K562 (cell line): Measurements from ENCODE around the gene METAP1.

ENCODE experiments used
- BCL6 ChIP-seq: fragments of 250-450 bp; sonication (Bioruptor Pico); IDR thresholded peaks from 2 replicates; pipeline ENCODE4 v1.4.0; 2020
- BMI1 ChIP-seq: fragments of 150-350 bp; IDR thresholded peaks from 2 replicates; pipeline ENCODE4 v1.6.1; 2014; ENCODE audit warnings: low read length
- CEBPB ChIP-seq: fragments of 450-650 bp; IDR thresholded peaks from 2 replicates; pipeline ENCODE4 v1.6.1; 2016; ENCODE audit warnings: missing genetic modification characterization, missing compliant biosample characterization
- CTCF ChIP-seq, 3 experiments: IDR thresholded peaks in 2 of 3; conservative IDR thresholded peaks in 1 of 3; 2 replicates each; pipeline ENCODE4 v1.5.1; 2011 to 2012; ENCODE audit warnings: low read length in 3 of 3, mild to moderate bottlenecking in 3 of 3, control low read depth in 2 of 3, improper control_type of control experiment in 1 of 3, inconsistent platforms in 1 of 3, low read depth in 1 of 3, mixed read lengths in 1 of 3, moderate library complexity in 1 of 3; ENCODE audit not compliant: insufficient read depth in 2 of 3
- EHMT2 ChIP-seq: fragments of 450-650 bp; IDR thresholded peaks from 2 replicates; pipeline ENCODE4 v1.6.1; 2018; ENCODE audit warnings: antibody characterized with exemption
- GATAD2B ChIP-seq: fragments of 450-650 bp; IDR thresholded peaks from 2 replicates; pipeline ENCODE4 v1.6.1; 2017; ENCODE audit warnings: mild to moderate bottlenecking, borderline replicate concordance
- SIN3B ChIP-seq: fragments of 450-650 bp; IDR thresholded peaks from 2 replicates; pipeline ENCODE4 v1.6.1; 2017; ENCODE audit warnings: low read depth, mild to moderate bottlenecking, moderate library complexity
- ZBTB9 ChIP-seq: fragments of 450-650 bp; formaldehyde crosslinking; IDR thresholded peaks from 2 replicates; pipeline ENCODE4 v1.4.0; 2020; ENCODE audit warnings: mild to moderate bottlenecking, moderate library complexity
- ZFP36 ChIP-seq: fragments of 150-350 bp; IDR thresholded peaks from 2 replicates; pipeline ENCODE4 v1.6.1; 2018; ENCODE audit warnings: low read length, low read depth; ENCODE audit not compliant: partially characterized antibody
- ZFPM2 ChIP-seq: fragments of 250-450 bp; sonication (Bioruptor Pico); IDR thresholded peaks from 2 replicates; pipeline ENCODE4 v1.5.1; 2022; ENCODE audit warnings: mild to moderate bottlenecking
- TF ChIP-seq, protein P1 (sequence below): sonication (generic); formaldehyde crosslinking; IDR thresholded peaks from 2 replicates; pipeline ENCODE4 v1.8.1; 2023; ENCODE audit warnings: mild to moderate bottlenecking, missing genetic modification reagents, moderate library complexity
- TF ChIP-seq, protein P2 (sequence below): fragments of 450-650 bp; IDR thresholded peaks from 2 replicates; pipeline ENCODE4 v1.6.1; 2016; ENCODE audit warnings: low read depth, mild to moderate bottlenecking, moderate library complexity
- TF ChIP-seq, protein P3 (sequence below): fragments of 450-650 bp; formaldehyde crosslinking; IDR thresholded peaks from 2 replicates; pipeline ENCODE4 v1.4.0; 2020; ENCODE audit warnings: mild to moderate bottlenecking
- TF ChIP-seq, protein P4 (sequence below): sonication (generic); formaldehyde crosslinking; IDR thresholded peaks from 2 replicates; pipeline ENCODE4 v1.4.0; 2020; ENCODE audit warnings: mild to moderate bottlenecking, missing genetic modification reagents

- TF ChIP-seq, protein P1, sequence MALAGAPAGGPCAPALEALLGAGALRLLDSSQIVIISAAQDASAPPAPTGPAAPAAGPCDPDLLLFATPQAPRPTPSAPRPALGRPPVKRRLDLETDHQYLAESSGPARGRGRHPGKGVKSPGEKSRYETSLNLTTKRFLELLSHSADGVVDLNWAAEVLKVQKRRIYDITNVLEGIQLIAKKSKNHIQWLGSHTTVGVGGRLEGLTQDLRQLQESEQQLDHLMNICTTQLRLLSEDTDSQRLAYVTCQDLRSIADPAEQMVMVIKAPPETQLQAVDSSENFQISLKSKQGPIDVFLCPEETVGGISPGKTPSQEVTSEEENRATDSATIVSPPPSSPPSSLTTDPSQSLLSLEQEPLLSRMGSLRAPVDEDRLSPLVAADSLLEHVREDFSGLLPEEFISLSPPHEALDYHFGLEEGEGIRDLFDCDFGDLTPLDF (CRISPR knock-in tag) = no peak
- TF ChIP-seq CTCF (IDR thresholded peaks at IDR 0.05 in 2 of 3, conservative IDR thresholded peaks at IDR 0.05 in 1 of 3; ENCODE audit: insufficient read depth in 2 of 3, low read depth in 1 of 3, low read length in 3 of 3) (no peak), SIN3B (no peak), ZBTB9 (CRISPR knock-in tag) (no peak), CEBPB (tag) (no peak), BMI1 (no peak), EHMT2 (no peak), ZFP36 (no peak), BCL6 (CRISPR knock-in tag) (no peak), ZFPM2 (no peak), GATAD2B (no peak)
- TF ChIP-seq, protein P2, sequence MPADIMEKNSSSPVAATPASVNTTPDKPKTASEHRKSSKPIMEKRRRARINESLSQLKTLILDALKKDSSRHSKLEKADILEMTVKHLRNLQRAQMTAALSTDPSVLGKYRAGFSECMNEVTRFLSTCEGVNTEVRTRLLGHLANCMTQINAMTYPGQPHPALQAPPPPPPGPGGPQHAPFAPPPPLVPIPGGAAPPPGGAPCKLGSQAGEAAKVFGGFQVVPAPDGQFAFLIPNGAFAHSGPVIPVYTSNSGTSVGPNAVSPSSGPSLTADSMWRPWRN = no peak
- TF ChIP-seq, protein P3, sequence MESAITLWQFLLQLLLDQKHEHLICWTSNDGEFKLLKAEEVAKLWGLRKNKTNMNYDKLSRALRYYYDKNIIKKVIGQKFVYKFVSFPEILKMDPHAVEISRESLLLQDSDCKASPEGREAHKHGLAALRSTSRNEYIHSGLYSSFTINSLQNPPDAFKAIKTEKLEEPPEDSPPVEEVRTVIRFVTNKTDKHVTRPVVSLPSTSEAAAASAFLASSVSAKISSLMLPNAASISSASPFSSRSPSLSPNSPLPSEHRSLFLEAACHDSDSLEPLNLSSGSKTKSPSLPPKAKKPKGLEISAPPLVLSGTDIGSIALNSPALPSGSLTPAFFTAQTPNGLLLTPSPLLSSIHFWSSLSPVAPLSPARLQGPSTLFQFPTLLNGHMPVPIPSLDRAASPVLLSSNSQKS (CRISPR knock-in tag) = no peak
- TF ChIP-seq, protein P4, sequence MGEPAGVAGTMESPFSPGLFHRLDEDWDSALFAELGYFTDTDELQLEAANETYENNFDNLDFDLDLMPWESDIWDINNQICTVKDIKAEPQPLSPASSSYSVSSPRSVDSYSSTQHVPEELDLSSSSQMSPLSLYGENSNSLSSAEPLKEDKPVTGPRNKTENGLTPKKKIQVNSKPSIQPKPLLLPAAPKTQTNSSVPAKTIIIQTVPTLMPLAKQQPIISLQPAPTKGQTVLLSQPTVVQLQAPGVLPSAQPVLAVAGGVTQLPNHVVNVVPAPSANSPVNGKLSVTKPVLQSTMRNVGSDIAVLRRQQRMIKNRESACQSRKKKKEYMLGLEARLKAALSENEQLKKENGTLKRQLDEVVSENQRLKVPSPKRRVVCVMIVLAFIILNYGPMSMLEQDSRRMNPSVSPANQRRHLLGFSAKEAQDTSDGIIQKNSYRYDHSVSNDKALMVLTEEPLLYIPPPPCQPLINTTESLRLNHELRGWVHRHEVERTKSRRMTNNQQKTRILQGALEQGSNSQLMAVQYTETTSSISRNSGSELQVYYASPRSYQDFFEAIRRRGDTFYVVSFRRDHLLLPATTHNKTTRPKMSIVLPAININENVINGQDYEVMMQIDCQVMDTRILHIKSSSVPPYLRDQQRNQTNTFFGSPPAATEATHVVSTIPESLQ (CRISPR knock-in tag) = no peak
Observed at GRCh38 chr4:99099311-99099710, 103.8 kb downstream of the METAP1 start.
